GM23338 (cell line): ENCODE measurements around the gene CLNK. TPM values are rescaled to one million over a fixed set of nuclear protein-coding genes. Genes with fewer than 3 reads are reported as not detected.

Experiments
- ATAC-seq: fragments of 200-7000 bp; cut with Tn5 transposase; 3 replicates; pipeline ENCODE4 v1.9.1; 2020
- DNase-seq: peaks from one replicate; pipeline ENCODE4 v3.0.0-alpha.2; 2015; ENCODE audit warnings: low spot score
- H2AFZ ChIP-seq: fragments of 200-600 bp; sonication (generic); 2 replicates; pipeline ENCODE4 v1.8.0; 2016; ENCODE audit warnings: antibody characterized with exemption, mild to moderate bottlenecking, moderate library complexity
- H3F3A ChIP-seq: fragments of 200-600 bp; sonication (generic); replicated peaks from 2 replicates; pipeline ENCODE4 v1.8.0; 2017; ENCODE audit warnings: antibody characterized with exemption, mixed run types, low read depth
- H3K27ac ChIP-seq: fragments of 200-600 bp; sonication (generic); 2 replicates; pipeline ENCODE4 v1.6.1; 2016; ENCODE audit warnings: low read depth
- H3K27me3 ChIP-seq: fragments of 200-600 bp; sonication (generic); 2 replicates; pipeline ENCODE4 v1.8.0; 2016; ENCODE audit warnings: mild to moderate bottlenecking, mixed run types, moderate library complexity; ENCODE audit not compliant: insufficient read depth
- H3K36me3 ChIP-seq: fragments of 200-600 bp; sonication (generic); 2 replicates; pipeline ENCODE4 v1.8.0; 2016; ENCODE audit warnings: mild to moderate bottlenecking; ENCODE audit not compliant: insufficient read depth
- H3K4me1 ChIP-seq: fragments of 200-600 bp; sonication (generic); 2 replicates; pipeline ENCODE4 v1.8.0; 2016; ENCODE audit warnings: mild to moderate bottlenecking, moderate library complexity; ENCODE audit not compliant: insufficient read depth
- H3K4me2 ChIP-seq: fragments of 200-600 bp; sonication (generic); 2 replicates; pipeline ENCODE4 v1.7.1; 2017; ENCODE audit warnings: mixed run types
- H3K4me3 ChIP-seq: fragments of 200-600 bp; sonication (generic); 2 replicates; pipeline ENCODE4 v1.6.1; 2016; ENCODE audit warnings: mixed run types
- H3K79me2 ChIP-seq: fragments of 200-600 bp; sonication (generic); replicated peaks from 2 replicates; pipeline ENCODE4 v1.8.0; 2017; ENCODE audit warnings: mild to moderate bottlenecking; ENCODE audit not compliant: insufficient read depth
- H3K9me2 ChIP-seq: fragments of 200-600 bp; sonication (generic); 2 replicates; pipeline ENCODE4 v1.8.0; 2017; ENCODE audit not compliant: insufficient read depth
- H4K20me1 ChIP-seq: fragments of 200-600 bp; sonication (generic); replicated peaks from 2 replicates; pipeline ENCODE4 v1.8.0; 2017; ENCODE audit warnings: mild to moderate bottlenecking; ENCODE audit not compliant: insufficient read depth
- H3K27ac Mint-ChIP-seq: 2 replicates; pipeline ENCODE4 v1.8.0; 2020; ENCODE audit warnings: inconsistent platforms, mild to moderate bottlenecking, moderate library complexity, mixed read lengths
- H3K27me3 Mint-ChIP-seq: 3 replicates; pipeline ENCODE4 v1.8.0; 2022; ENCODE audit warnings: low read depth, mild to moderate bottlenecking, moderate library complexity, mixed read lengths, inconsistent platforms; ENCODE audit not compliant: insufficient read depth, poor library complexity
- H3K36me3 Mint-ChIP-seq: 3 replicates; pipeline ENCODE4 v1.8.0; 2021; ENCODE audit warnings: low read depth, mild to moderate bottlenecking, inconsistent platforms, moderate library complexity, mixed read lengths
- H3K4me1 Mint-ChIP-seq: 3 replicates; pipeline ENCODE4 v1.8.0; 2020; ENCODE audit warnings: mild to moderate bottlenecking, inconsistent platforms, mixed read lengths
- H3K4me3 Mint-ChIP-seq: 3 replicates; pipeline ENCODE4 v1.8.0; 2021; ENCODE audit warnings: moderate library complexity, mild to moderate bottlenecking, inconsistent platforms, mixed read lengths
- H3K9me3 Mint-ChIP-seq: 3 replicates; pipeline ENCODE4 v1.8.0; 2020; ENCODE audit warnings: moderate library complexity, mild to moderate bottlenecking, inconsistent platforms, mixed read lengths
- CREB1 ChIP-seq: fragments of 250-450 bp; sonication (Bioruptor Pico); IDR thresholded peaks from 2 replicates; pipeline ENCODE4 v1.5.0; 2020; ENCODE audit warnings: low read depth, mild to moderate bottlenecking, moderate library complexity
- ETS1 ChIP-seq: IDR thresholded peaks from 2 replicates; pipeline ENCODE4 v1.6.1; 2016; ENCODE audit warnings: antibody characterized with exemption
- EZH2 ChIP-seq: fragments of 200-600 bp; sonication (generic); IDR thresholded peaks from one replicate; pipeline ENCODE4 v1.8.0; 2017; ENCODE audit warnings: antibody characterized with exemption, mild to moderate bottlenecking, low read depth; ENCODE audit not compliant: unreplicated experiment
- JUNB ChIP-seq: IDR thresholded peaks from one replicate; pipeline ENCODE4 v1.6.1; 2016; ENCODE audit warnings: antibody characterized with exemption; ENCODE audit not compliant: unreplicated experiment
- NANOG ChIP-seq: IDR thresholded peaks from 2 replicates; pipeline ENCODE4 v1.6.1; 2016; ENCODE audit warnings: antibody characterized with exemption, borderline replicate concordance
- STAT1 ChIP-seq: IDR thresholded peaks from one replicate; pipeline ENCODE4 v1.6.1; 2016; ENCODE audit warnings: antibody characterized with exemption; ENCODE audit not compliant: unreplicated experiment
- ZNF114 ChIP-seq: fragments of 250-450 bp; sonication (Bioruptor Pico); IDR thresholded peaks from 2 replicates; pipeline ENCODE4 v1.5.0; 2020; ENCODE audit warnings: mild to moderate bottlenecking, moderate library complexity
- ZNF331 ChIP-seq: fragments of 250-450 bp; sonication (Bioruptor Pico); IDR thresholded peaks from 2 replicates; pipeline ENCODE4 v1.5.0; 2020; ENCODE audit warnings: low read depth, mild to moderate bottlenecking, moderate library complexity
- ZNF462 ChIP-seq: fragments of 250-450 bp; sonication (Bioruptor Pico); IDR thresholded peaks from 2 replicates; pipeline ENCODE4 v1.5.0; 2020; ENCODE audit warnings: mild to moderate bottlenecking, moderate library complexity
- polyA plus RNA-seq: library from polyadenylated mRNA; unstranded; fragments of >200 nt; fragmentation: Nextera tagmentation; extraction: Ambion mirVana; gene quantifications from 2 replicates; pipeline ENCODE4 v1.2.1, GENCODE V29; 2016
- total RNA-seq: library from RNA; depleted of rRNA; stranded (reverse); fragments of >200 nt; shearing (Covaris generic); gene quantifications from 2 replicates; pipeline ENCODE4 v1.2.3, GENCODE V29; 2014

Gene CLNK
- total and polyA plus RNA-seq, 2 experiments from 2014 or later = not detected

- H3K4me3 Mint-ChIP-seq = no peak overlapping the region
- Histone ChIP-seq H3K27me3 (no peaks in the 10 kb centered on the region), H3K4me2 (no peak overlapping the region), H3K36me3 (no peaks in the 10 kb centered on the region), H4K20me1 (no peaks in the 10 kb centered on the region), H3K4me1 (0 out of 2 replicates have a peak, but pooled peaks cover 4% of the 10 kb centered on the region), H2AFZ (no peak overlapping the region), H3F3A (no peaks in the 10 kb centered on the region), H3K79me2 (no peaks in the 10 kb centered on the region), H3K9me2 (peaks cover 5% of the 10 kb centered on the region; the same call in 1 of the 2 replicates), H3K4me3 (no peak overlapping the region), H3K27ac (no peak overlapping the region)
- no peaks in the 10 kb centered on the region for H3K27me3 Mint-ChIP-seq
- TF ChIP-seq ZNF331 (CRISPR knock-in tag) = no peak
- no peak for TF ChIP-seq EZH2
- TF ChIP-seq ETS1 = no peak
- no peak for TF ChIP-seq NANOG
- TF ChIP-seq CREB1 = no peak
- no peak for TF ChIP-seq ZNF114
- no peak for TF ChIP-seq STAT1
- TF ChIP-seq JUNB = no peak
- TF ChIP-seq ZNF462 (CRISPR knock-in tag) = no peak
- H3K36me3 Mint-ChIP-seq = no peaks in the 10 kb centered on the region
- DNase-seq = no peak
- no peak for ATAC-seq
- H3K4me1 Mint-ChIP-seq = peaks cover 11% of the 10 kb centered on the region
- no peak overlapping the region for H3K27ac Mint-ChIP-seq
- no peaks in the 10 kb centered on the region; the same call in 2 of the 3 replicates for H3K9me3 Mint-ChIP-seq
Measured at GRCh38 chr4:10605031-10605430, 79.5 kb downstream of the CLNK start.
